ENCODE results near the gene AHR. TPM values are rescaled to one million over a fixed set of nuclear protein-coding genes. Genes with fewer than 3 reads are reported as not detected.

The AHR gene
- total RNA-seq, 1 donor from 2014 or later: 25.1 TPM

DNA sequence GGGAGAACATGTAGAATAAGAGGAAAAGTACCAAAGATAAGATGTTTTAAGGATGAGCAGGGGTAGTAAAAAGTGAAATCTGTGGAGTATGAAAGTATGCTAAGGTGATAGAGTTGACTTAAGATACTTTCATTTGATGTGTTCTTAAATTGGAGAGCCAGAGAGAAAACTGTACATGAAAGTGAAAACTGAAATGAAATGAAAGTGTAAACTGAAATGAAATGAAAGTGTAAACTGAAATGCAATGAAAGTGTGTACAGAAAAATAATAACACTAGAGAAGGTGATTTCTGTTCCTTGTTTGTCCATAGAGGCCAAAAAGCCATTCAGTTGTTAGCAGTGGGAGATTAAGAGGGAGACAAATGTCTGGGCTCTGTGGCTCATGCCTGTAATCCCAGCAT, 17.5 kb downstream of the AHR start:
- Histone ChIP-seq H3K4me1 (ENCODE audit: control insufficient read depth in 3 of 3, insufficient read depth in 3 of 3, low read length in 3 of 3) (peaks cover 0 to 2% (median 0%) of the 10 kb centered on the region in 3 donors), H3K27me3 (ENCODE audit: control insufficient read depth in 3 of 3, insufficient read depth in 3 of 3, low read length in 3 of 3) (no peaks in the 10 kb centered on the region), H3K27ac (ENCODE audit: low read depth, low read length) (no peak overlapping the region), H3K9ac (ENCODE audit: low read depth in 1 of 3, low read length in 3 of 3) (no peak overlapping the region), H3K36me3 (ENCODE audit: control insufficient read depth in 3 of 3, insufficient read depth in 3 of 3, low read length in 3 of 3) (no peaks in the 10 kb centered on the region), H3K4me3 (ENCODE audit: low read length in 3 of 3) (no peak overlapping the region), H3K9me3 (ENCODE audit: control insufficient read depth in 3 of 3, low read length in 3 of 3) (no peaks in the 10 kb centered on the region)

DNA sequence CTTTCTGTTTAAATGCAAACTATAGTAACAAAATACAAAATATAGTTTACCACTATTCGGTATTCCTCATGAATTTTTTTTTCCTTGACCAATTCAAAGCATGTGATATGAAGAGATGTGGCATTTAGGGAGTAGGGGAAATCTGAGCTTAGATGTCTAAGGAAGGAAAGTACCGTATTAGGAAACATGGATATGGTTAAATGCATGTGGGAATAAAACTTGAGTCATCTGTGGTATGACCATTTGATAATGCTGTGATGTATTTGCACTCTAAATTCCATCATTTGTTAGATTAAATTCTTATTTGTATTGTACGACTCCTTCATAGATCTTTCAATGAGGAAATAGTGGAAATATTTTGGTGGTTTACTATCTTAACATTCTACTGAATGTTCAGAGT, 19.7 kb downstream of the AHR start:
- no peak overlapping the region for H3K4me3 ChIP-seq (ENCODE audit: low read length in 3 of 3)
- H3K27me3 ChIP-seq (ENCODE audit: control insufficient read depth in 3 of 3, insufficient read depth in 3 of 3, low read length in 3 of 3): no peaks in the 10 kb centered on the region
- H3K4me1 ChIP-seq (ENCODE audit: control insufficient read depth in 3 of 3, insufficient read depth in 3 of 3, low read length in 3 of 3): peaks cover 0 to 2% (median 0%) of the 10 kb centered on the region in 3 donors
- no peaks in the 10 kb centered on the region for H3K9me3 ChIP-seq (ENCODE audit: control insufficient read depth in 3 of 3, low read length in 3 of 3)
- no peak overlapping the region for H3K9ac ChIP-seq (ENCODE audit: low read depth in 1 of 3, low read length in 3 of 3)
- H3K36me3 ChIP-seq (ENCODE audit: control insufficient read depth in 3 of 3, insufficient read depth in 3 of 3, low read length in 3 of 3): no peaks in the 10 kb centered on the region
- no peak overlapping the region for H3K27ac ChIP-seq (ENCODE audit: low read depth, low read length)

DNA sequence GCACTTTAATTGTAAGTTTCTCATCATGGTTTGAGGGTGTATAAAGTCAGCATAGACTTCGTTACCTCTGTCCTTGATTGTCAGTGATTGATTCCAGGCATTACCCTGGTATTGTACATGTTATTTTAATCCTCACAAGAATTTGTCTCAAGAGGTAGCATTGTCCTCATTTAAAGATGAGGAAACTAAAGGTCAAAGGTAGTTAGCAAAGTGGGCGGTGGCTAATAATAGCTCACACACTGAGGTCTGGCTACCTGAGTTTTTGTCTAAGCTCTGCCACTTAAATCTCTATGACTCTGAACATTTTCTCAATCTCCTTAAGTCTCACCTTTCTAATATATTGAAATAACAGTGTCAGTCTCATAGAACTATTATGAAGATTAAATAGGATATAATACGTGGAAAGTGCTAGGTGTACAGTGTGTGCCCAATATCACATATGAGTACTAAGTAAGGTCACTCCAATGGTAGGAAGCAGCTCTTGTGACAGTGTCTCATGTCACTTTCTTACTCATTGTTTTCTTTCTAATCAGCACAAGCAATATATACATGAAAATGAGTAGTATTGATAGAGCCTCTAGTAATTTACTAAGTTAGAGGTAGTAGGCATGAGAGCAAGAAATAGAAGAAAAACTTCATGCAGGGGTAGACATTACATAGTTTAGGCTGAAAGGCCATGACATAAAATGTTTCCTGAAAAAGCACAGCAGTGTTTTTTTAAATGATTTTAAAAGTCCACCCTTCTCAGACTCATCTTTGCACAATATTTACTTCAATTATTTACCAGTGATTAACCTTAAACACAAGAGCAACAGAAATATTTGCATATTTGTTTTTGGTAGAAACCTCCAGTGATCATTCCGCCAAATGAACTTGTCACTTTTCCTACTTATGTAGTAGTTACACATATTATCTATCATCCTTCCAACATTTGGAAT, 21.0 kb downstream of the AHR start:
- Histone ChIP-seq H3K36me3 (ENCODE audit: control insufficient read depth in 3 of 3, insufficient read depth in 3 of 3, low read length in 3 of 3) (no peaks in the 10 kb centered on the region), H3K27me3 (ENCODE audit: control insufficient read depth in 3 of 3, insufficient read depth in 3 of 3, low read length in 3 of 3) (no peaks in the 10 kb centered on the region), H3K27ac (ENCODE audit: low read depth, low read length) (no peak overlapping the region), H3K4me3 (ENCODE audit: low read length in 3 of 3) (no peak overlapping the region), H3K9ac (ENCODE audit: low read depth in 1 of 3, low read length in 3 of 3) (no peak overlapping the region), H3K4me1 (ENCODE audit: control insufficient read depth in 3 of 3, insufficient read depth in 3 of 3, low read length in 3 of 3) (peaks cover 0 to 2% (median 0%) of the 10 kb centered on the region in 3 donors), H3K9me3 (ENCODE audit: control insufficient read depth in 3 of 3, low read length in 3 of 3) (no peaks in the 10 kb centered on the region)

DNA sequence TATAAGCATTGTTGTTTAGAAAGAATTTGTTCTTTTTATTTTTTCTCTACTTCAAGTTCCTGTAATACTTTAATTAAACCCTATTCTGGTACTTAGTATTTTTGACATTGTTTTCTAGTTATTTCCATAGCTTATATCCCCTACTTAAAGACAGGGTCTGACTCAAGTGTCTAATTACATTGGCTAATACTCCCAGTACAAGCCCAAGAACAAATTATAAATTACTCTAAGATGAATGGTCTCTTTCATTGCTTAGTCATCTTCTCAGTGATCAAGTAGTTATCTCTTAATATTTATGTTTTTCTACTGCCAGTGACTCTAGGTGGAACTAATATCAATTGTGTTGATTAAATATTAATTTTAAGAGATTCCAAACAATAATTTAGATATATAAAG, 21.6 kb downstream of the AHR start:
- Histone ChIP-seq H3K27ac (ENCODE audit: low read depth, low read length) (no peak overlapping the region), H3K9me3 (ENCODE audit: control insufficient read depth in 3 of 3, low read length in 3 of 3) (no peaks in the 10 kb centered on the region), H3K36me3 (ENCODE audit: control insufficient read depth in 3 of 3, insufficient read depth in 3 of 3, low read length in 3 of 3) (no peaks in the 10 kb centered on the region), H3K27me3 (ENCODE audit: control insufficient read depth in 3 of 3, insufficient read depth in 3 of 3, low read length in 3 of 3) (no peaks in the 10 kb centered on the region), H3K4me1 (ENCODE audit: control insufficient read depth in 3 of 3, insufficient read depth in 3 of 3, low read length in 3 of 3) (peaks cover 0 to 2% (median 0%) of the 10 kb centered on the region in 3 donors), H3K4me3 (ENCODE audit: low read length in 3 of 3) (no peak overlapping the region), H3K9ac (ENCODE audit: low read depth in 1 of 3, low read length in 3 of 3) (no peak overlapping the region)

DNA sequence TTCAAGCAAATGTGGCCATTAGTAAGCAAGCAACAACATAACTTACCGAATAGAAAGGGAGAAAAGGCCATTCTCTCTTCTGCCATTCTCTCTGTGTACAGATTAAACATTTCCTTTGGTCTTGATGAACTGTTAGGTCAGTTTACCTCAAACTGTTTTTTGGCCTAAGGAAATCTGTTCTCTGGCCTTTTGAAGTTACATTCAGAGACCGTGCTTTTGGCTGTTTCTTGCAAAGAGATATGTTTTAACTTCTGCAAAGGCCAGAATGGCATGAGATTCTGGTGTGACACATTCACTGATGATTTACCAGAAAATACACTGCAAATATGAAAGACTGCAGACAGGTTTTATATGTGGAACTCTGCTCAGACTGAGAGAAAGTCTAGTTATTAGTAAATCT, 22.2 kb downstream of the AHR start:
- H3K9ac ChIP-seq (ENCODE audit: low read depth in 1 of 3, low read length in 3 of 3): no peak overlapping the region
- no peaks in the 10 kb centered on the region for H3K9me3 ChIP-seq (ENCODE audit: control insufficient read depth in 3 of 3, low read length in 3 of 3)
- H3K27ac ChIP-seq (ENCODE audit: low read depth, low read length): no peak overlapping the region
- no peak overlapping the region for H3K4me3 ChIP-seq (ENCODE audit: low read length in 3 of 3)
- H3K4me1 ChIP-seq (ENCODE audit: control insufficient read depth in 3 of 3, insufficient read depth in 3 of 3, low read length in 3 of 3): peaks cover 0 to 2% (median 0%) of the 10 kb centered on the region in 3 donors
- H3K36me3 ChIP-seq (ENCODE audit: control insufficient read depth in 3 of 3, insufficient read depth in 3 of 3, low read length in 3 of 3): peaks cover 0 to 2% (median 0%) of the 10 kb centered on the region in 3 donors
- H3K27me3 ChIP-seq (ENCODE audit: control insufficient read depth in 3 of 3, insufficient read depth in 3 of 3, low read length in 3 of 3): no peaks in the 10 kb centered on the region

DNA sequence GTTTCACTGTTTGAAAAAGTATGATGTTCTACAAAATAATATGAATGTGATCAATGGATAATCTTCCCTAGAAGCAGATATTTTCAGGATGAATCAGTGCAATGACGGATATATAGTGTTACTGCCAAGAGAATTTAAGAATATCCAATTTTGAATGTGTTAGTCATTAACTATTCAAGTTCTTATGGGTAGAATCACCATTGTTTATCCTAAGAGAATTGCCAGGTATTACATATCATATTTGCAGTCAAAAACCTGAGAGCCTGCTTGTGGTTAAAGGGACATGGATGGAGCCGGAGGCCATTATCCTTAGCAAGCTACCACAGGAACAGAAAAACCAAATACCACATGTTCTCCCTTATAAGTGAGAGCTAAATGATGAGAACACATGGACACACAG, 26.9 kb downstream of the AHR start:
- Histone ChIP-seq H3K27me3 (ENCODE audit: control insufficient read depth in 3 of 3, insufficient read depth in 3 of 3, low read length in 3 of 3) (no peaks in the 10 kb centered on the region), H3K9ac (ENCODE audit: low read depth in 1 of 3, low read length in 3 of 3) (no peak overlapping the region), H3K4me3 (ENCODE audit: low read length in 3 of 3) (no peak overlapping the region), H3K4me1 (ENCODE audit: control insufficient read depth in 3 of 3, insufficient read depth in 3 of 3, low read length in 3 of 3) (peaks cover 0 to 2% (median 0%) of the 10 kb centered on the region in 3 donors), H3K36me3 (ENCODE audit: control insufficient read depth in 3 of 3, insufficient read depth in 3 of 3, low read length in 3 of 3) (peaks cover 0 to 2% (median 0%) of the 10 kb centered on the region in 3 donors), H3K27ac (ENCODE audit: low read depth, low read length) (no peak overlapping the region), H3K9me3 (ENCODE audit: control insufficient read depth in 3 of 3, low read length in 3 of 3) (no peaks in the 10 kb centered on the region)

DNA sequence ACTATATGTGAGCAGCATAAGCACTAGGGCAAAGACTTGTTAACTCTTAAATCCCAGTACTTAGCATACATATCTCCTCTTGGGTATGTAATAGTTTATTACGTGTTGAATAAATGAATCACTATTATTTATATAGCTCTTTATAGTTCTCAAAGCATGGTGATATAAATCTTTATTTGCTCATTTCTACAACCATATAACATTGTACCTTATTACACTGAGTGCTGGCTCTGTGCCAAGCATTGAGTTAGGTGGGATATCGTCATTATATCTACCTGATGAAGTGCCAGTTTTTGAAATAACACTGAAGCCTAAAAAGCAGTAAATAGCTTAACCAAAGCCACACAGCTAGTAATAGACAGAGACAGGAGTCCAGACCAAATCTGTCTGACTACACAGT, 27.9 kb downstream of the AHR start:
- peaks cover 0 to 4% (median 0%) of the 10 kb centered on the region in 3 donors for H3K36me3 ChIP-seq (ENCODE audit: control insufficient read depth in 3 of 3, insufficient read depth in 3 of 3, low read length in 3 of 3)
- H3K4me3 ChIP-seq (ENCODE audit: low read length in 3 of 3): no peak overlapping the region
- no peak overlapping the region for H3K27ac ChIP-seq (ENCODE audit: low read depth, low read length)
- H3K27me3 ChIP-seq (ENCODE audit: control insufficient read depth in 3 of 3, insufficient read depth in 3 of 3, low read length in 3 of 3): no peaks in the 10 kb centered on the region
- no peak overlapping the region for H3K9ac ChIP-seq (ENCODE audit: low read depth in 1 of 3, low read length in 3 of 3)
- no peaks in the 10 kb centered on the region for H3K9me3 ChIP-seq (ENCODE audit: control insufficient read depth in 3 of 3, low read length in 3 of 3)
- no peaks in the 10 kb centered on the region for H3K4me1 ChIP-seq (ENCODE audit: control insufficient read depth in 3 of 3, insufficient read depth in 3 of 3, low read length in 3 of 3)

DNA sequence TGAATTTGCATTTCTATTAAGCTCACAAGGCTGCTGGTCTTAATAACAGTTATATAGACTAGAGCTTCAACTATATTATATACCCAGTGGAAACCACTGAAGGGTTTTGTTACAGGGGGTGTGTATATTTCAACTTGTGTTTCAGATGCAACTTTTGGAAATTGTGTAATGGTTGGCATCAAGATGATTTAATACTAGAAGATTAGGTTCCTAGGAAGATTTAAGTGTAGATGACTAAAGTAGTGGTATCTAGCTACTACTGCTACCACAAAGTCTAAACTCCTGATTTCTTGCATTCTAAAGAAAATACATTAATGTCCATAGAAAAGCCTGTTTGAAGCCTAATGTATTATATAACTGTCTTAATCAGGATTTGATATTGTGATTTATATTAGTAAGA, 30.2 kb downstream of the AHR start:
- Histone ChIP-seq H3K36me3 (ENCODE audit: control insufficient read depth in 3 of 3, insufficient read depth in 3 of 3, low read length in 3 of 3) (peaks cover 0 to 8% (median 0%) of the 10 kb centered on the region in 3 donors), H3K27me3 (ENCODE audit: control insufficient read depth in 3 of 3, insufficient read depth in 3 of 3, low read length in 3 of 3) (no peaks in the 10 kb centered on the region), H3K9me3 (ENCODE audit: control insufficient read depth in 3 of 3, low read length in 3 of 3) (no peaks in the 10 kb centered on the region), H3K27ac (ENCODE audit: low read depth, low read length) (no peak overlapping the region), H3K9ac (ENCODE audit: low read depth in 1 of 3, low read length in 3 of 3) (no peak overlapping the region), H3K4me3 (ENCODE audit: low read length in 3 of 3) (no peak overlapping the region), H3K4me1 (ENCODE audit: control insufficient read depth in 3 of 3, insufficient read depth in 3 of 3, low read length in 3 of 3) (no peaks in the 10 kb centered on the region)

DNA sequence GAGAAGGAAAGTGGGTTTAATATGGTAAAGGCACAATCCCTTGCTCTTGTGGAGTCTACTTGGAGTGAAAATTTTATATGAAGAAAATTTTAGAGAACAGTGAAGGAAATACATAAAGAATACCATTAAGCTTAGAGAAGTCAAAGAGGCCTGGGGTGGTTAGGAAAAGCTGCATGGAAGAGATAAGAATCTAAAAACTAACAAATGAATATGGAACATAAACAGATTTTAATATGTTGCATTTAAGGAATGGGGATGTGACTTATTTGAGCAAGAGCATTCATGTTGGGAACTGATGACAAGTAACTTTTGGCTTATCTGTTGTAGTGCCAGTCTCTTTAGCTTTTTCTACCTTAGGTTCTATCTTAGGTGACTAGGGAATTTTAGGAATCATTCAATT, 31.0 kb downstream of the AHR start:
- no peaks in the 10 kb centered on the region for H3K4me1 ChIP-seq (ENCODE audit: control insufficient read depth in 3 of 3, insufficient read depth in 3 of 3, low read length in 3 of 3)
- H3K36me3 ChIP-seq (ENCODE audit: control insufficient read depth in 3 of 3, insufficient read depth in 3 of 3, low read length in 3 of 3): peaks cover 0 to 10% (median 0%) of the 10 kb centered on the region in 3 donors
- no peaks in the 10 kb centered on the region for H3K27me3 ChIP-seq (ENCODE audit: control insufficient read depth in 3 of 3, insufficient read depth in 3 of 3, low read length in 3 of 3)
- H3K9ac ChIP-seq (ENCODE audit: low read depth in 1 of 3, low read length in 3 of 3): no peak overlapping the region
- H3K4me3 ChIP-seq (ENCODE audit: low read length in 3 of 3): no peak overlapping the region
- H3K27ac ChIP-seq (ENCODE audit: low read depth, low read length): no peak overlapping the region
- H3K9me3 ChIP-seq (ENCODE audit: control insufficient read depth in 3 of 3, low read length in 3 of 3): no peaks in the 10 kb centered on the region

DNA sequence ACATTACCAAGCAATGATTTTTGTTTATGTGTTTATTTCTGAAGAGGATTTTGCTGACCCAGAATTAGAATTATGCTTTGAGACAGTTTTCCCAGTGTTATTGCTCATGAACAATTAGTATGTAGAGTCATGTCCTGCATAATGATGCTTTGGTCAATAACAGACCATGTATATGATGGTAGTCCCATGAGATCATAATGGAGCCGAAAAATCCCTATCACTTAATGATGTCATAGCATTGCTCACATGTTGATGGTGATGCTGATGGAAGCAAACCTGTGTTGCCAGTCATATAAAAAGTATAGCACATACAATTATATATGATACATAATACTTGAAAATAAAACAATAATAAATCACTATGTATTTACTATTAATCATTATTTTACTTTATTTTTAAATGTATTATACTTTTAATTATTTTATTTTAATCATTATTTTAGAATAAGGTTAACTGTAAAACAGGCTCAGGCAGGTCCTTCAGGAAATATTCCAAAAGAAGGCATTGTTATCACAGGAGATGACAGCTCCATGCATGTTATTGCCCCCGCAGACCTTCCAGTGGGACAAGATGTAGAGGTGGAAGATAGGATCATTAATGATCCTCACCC, 33.5 kb downstream of the AHR start:
- no peaks in the 10 kb centered on the region for H3K9me3 ChIP-seq (ENCODE audit: control insufficient read depth in 3 of 3, low read length in 3 of 3)
- H3K36me3 ChIP-seq (ENCODE audit: control insufficient read depth in 3 of 3, insufficient read depth in 3 of 3, low read length in 3 of 3): peaks cover 0 to 15% (median 0%) of the 10 kb centered on the region in 3 donors
- no peak overlapping the region for H3K27ac ChIP-seq (ENCODE audit: low read depth, low read length)

More for the DNA sequence above, 33.5 kb downstream of the AHR start:
- Histone ChIP-seq H3K27me3 (ENCODE audit: control insufficient read depth in 3 of 3, insufficient read depth in 3 of 3, low read length in 3 of 3) (no peaks in the 10 kb centered on the region), H3K9ac (ENCODE audit: low read depth in 1 of 3, low read length in 3 of 3) (no peak overlapping the region), H3K4me1 (ENCODE audit: control insufficient read depth in 3 of 3, insufficient read depth in 3 of 3, low read length in 3 of 3) (no peaks in the 10 kb centered on the region), H3K4me3 (ENCODE audit: low read length in 3 of 3) (no peak overlapping the region)

All from skeletal muscle tissue (tissue), 4 donors.